HepG2 (cell line): Measurements from ENCODE around the gene HDGFL2. TPM values are rescaled to one million over a fixed set of nuclear protein-coding genes. Genes with fewer than 3 reads are reported as not detected.

ENCODE experiments used
- ATAC-seq: fragments of 200-7000 bp; cut with Tn5 transposase; 3 replicates; pipeline ENCODE4 v1.9.1; 2020; ENCODE audit warnings: mild to moderate bottlenecking, moderate library complexity
- BruUV-seq: library from RNA; stranded (reverse); fragments of 400-500 nt; replicated peaks from 2 replicates; lab custom pipeline; 2021; lab: Mats Ljungman, UMichigan
- CTCF ChIA-PET: fragments of 300-600 bp; formaldehyde crosslinking; extraction: SDS; loops from one replicate; lab custom pipeline; 2021; ENCODE audit warnings: low total read pairs, inconsistent platforms, low intra/inter-chr PET ratio; lab: Yijun Ruan, JAX
- POLR2A ChIA-PET: fragments of 350-600 bp; sonication (Branson Sonifier 250); formaldehyde crosslinking; loops from one replicate; lab custom pipeline; 2020; ENCODE audit warnings: antibody characterized with exemption, inconsistent platforms; lab: Yijun Ruan, JAX
- DNase-seq: peaks from one replicate; pipeline ENCODE4 v3.0.0-alpha.2; 2015; ENCODE audit warnings: low spot score
- FAIRE-seq: peaks from 3 replicates; lab custom pipeline; 2011; peaks lifted over from hg19 to GRCh38; lab: Jason Lieb, UNC
- H2AFZ ChIP-seq: one replicate; pipeline ENCODE4 v1.6.1; 2011; ENCODE audit warnings: low read length, inconsistent platforms
- H3K27ac ChIP-seq: fragments of 300-600 bp; 3 replicates; pipeline ENCODE4 v1.8.0; 2011; ENCODE audit warnings: mixed run types, mild to moderate bottlenecking, mixed read lengths, low read length, inconsistent platforms; ENCODE audit not compliant: insufficient read depth; ENCODE audit errors: extremely low read length
- H3K27me3 ChIP-seq, 2 experiments: fragments of 200-600 bp in 1 of 2; 2 replicates in 1 of 2; 3 replicates in 1 of 2; pipeline versions ENCODE4 v1.6.0 to v1.8.0; 2011; ENCODE audit warnings: low read length in 2 of 2, mild to moderate bottlenecking in 2 of 2, moderate library complexity in 2 of 2, inconsistent platforms in 1 of 2; ENCODE audit not compliant: insufficient read depth in 2 of 2, control insufficient read depth in 1 of 2
- H3K36me3 ChIP-seq, 2 experiments: fragments of 200-600 bp in 1 of 2; replicated peaks in 1 of 2; 2 replicates in 1 of 2; 3 replicates in 1 of 2; pipeline versions ENCODE4 v1.5.1 to v1.8.0; 2011; ENCODE audit warnings: low read length in 2 of 2, inconsistent platforms in 1 of 2; ENCODE audit not compliant: insufficient read depth in 2 of 2, control insufficient read depth in 1 of 2
- H3K4me1 ChIP-seq: 2 replicates; pipeline ENCODE4 v1.5.1; 2012; ENCODE audit warnings: low read length, inconsistent platforms; ENCODE audit not compliant: insufficient read depth
- H3K4me2 ChIP-seq: 2 replicates; pipeline ENCODE4 v1.6.0; 2011; ENCODE audit warnings: low read depth, low read length, inconsistent platforms
- H3K4me3 ChIP-seq, 3 experiments: fragments of 200-600 bp in 1 of 3; sonication (generic), shearing (Covaris generic) in 1 of 3; replicated peaks in 1 of 3; 2 replicates each; pipeline ENCODE4 v1.5.1; 2011 to 2016; ENCODE audit warnings: low read length in 3 of 3, inconsistent platforms in 2 of 3, low read depth in 2 of 3, mild to moderate bottlenecking in 2 of 3, control low read depth in 1 of 3, mixed read lengths in 1 of 3; ENCODE audit not compliant: insufficient read depth in 1 of 3
- H3K79me2 ChIP-seq: one replicate; pipeline ENCODE4 v1.6.1; 2011; ENCODE audit warnings: low read length, inconsistent platforms; ENCODE audit not compliant: insufficient read depth
- H3K9ac ChIP-seq: 2 replicates; pipeline ENCODE4 v1.6.0; 2011; ENCODE audit warnings: mild to moderate bottlenecking, low read depth, low read length, inconsistent platforms; ENCODE audit not compliant: insufficient read depth
- H3K9me3 ChIP-seq: 2 replicates; pipeline ENCODE4 v1.5.1; 2012; ENCODE audit warnings: mild to moderate bottlenecking, low read length
- H4K20me1 ChIP-seq: 2 replicates; pipeline ENCODE4 v1.6.0; 2011; ENCODE audit warnings: inconsistent platforms, mild to moderate bottlenecking, low read length, moderate library complexity; ENCODE audit not compliant: insufficient read depth
- ATF1 ChIP-seq: IDR thresholded peaks from 2 replicates; pipeline ENCODE4 v1.6.1; 2016; ENCODE audit warnings: mild to moderate bottlenecking, control low read depth
- BHLHE40 ChIP-seq: IDR thresholded peaks from 2 replicates; pipeline ENCODE4 v1.6.1; 2011; ENCODE audit warnings: low read length, improper control_type of control experiment
- FOXK1 ChIP-seq: sonication (generic); formaldehyde crosslinking; IDR thresholded peaks from 2 replicates; pipeline ENCODE4 v1.4.0; 2020; ENCODE audit warnings: low read depth, missing genetic modification reagents, borderline replicate concordance
- GABPB1 ChIP-seq: IDR thresholded peaks from 2 replicates; pipeline ENCODE4 v1.6.1; 2016; ENCODE audit warnings: mild to moderate bottlenecking, missing genetic modification reagents, moderate library complexity, missing compliant biosample characterization
- HDAC6 ChIP-seq: fragments of 200-600 bp; sonication (generic); IDR thresholded peaks from 2 replicates; pipeline ENCODE4 v1.7.0; 2017; ENCODE audit warnings: mild to moderate bottlenecking, antibody characterized with exemption, low read length, low read depth
- KDM5A ChIP-seq: fragments of 200-600 bp; sonication (generic); IDR thresholded peaks from 2 replicates; pipeline ENCODE4 v1.7.0; 2018; ENCODE audit warnings: antibody characterized with exemption, mild to moderate bottlenecking, low read length, borderline replicate concordance
- PAXIP1 ChIP-seq: sonication (generic); formaldehyde crosslinking; conservative IDR thresholded peaks from 2 replicates; pipeline ENCODE4 v1.4.0; 2020; ENCODE audit warnings: mild to moderate bottlenecking, missing genetic modification reagents, moderate library complexity
- PHF21A ChIP-seq: sonication (generic); formaldehyde crosslinking; IDR thresholded peaks from 2 replicates; pipeline ENCODE4 v1.5.0; 2020; ENCODE audit warnings: mild to moderate bottlenecking, missing genetic modification reagents
- POLR2G ChIP-seq: fragments of 200-400 bp; formaldehyde crosslinking; IDR thresholded peaks from 2 replicates; pipeline ENCODE4 v1.6.1; 2018; ENCODE audit warnings: mild to moderate bottlenecking, low read depth, low read length, moderate library complexity
- SNAI1 ChIP-seq: sonication (generic); formaldehyde crosslinking; IDR thresholded peaks from 2 replicates; pipeline ENCODE4 v1.5.0; 2020; ENCODE audit warnings: mild to moderate bottlenecking, missing genetic modification reagents, borderline replicate concordance
- TBX2 ChIP-seq: sonication (generic); formaldehyde crosslinking; IDR thresholded peaks from 2 replicates; pipeline ENCODE4 v1.5.0; 2020; ENCODE audit warnings: missing genetic modification reagents, mild to moderate bottlenecking, borderline replicate concordance
- YEATS2 ChIP-seq: sonication (generic); formaldehyde crosslinking; IDR thresholded peaks from 2 replicates; pipeline ENCODE4 v1.4.0; 2020; ENCODE audit warnings: missing genetic modification reagents, borderline replicate concordance
- ZNF3 ChIP-seq: IDR thresholded peaks from 2 replicates; pipeline ENCODE4 v1.7.0; 2017; ENCODE audit warnings: inconsistent platforms
- WGBS: methylation state at CpG from one replicate; pipeline ENCODE4 v1.1.6; 2017; ENCODE audit warnings: low lambda C conversion rate; 5-methylcytosine and 5-hydroxymethylcytosine counted together
- in situ Hi-C: cut with HindIII; loops from 2 replicates; pipeline ENCODE4 v1.10.0; 2017; ENCODE audit warnings: low pct_unique_long_range_greater_than_20kb; ENCODE audit not compliant: extremely low pct_ligation_motif_present
- intact Hi-C: fragments of 100-400 bp; cut with micrococcal nuclease; formaldehyde crosslinking; loops from one replicate; pipeline ENCODE4 v1.10.0; 2022; ENCODE audit not compliant: unreplicated experiment
- polyA plus RNA-seq, 8 experiments: library from polyadenylated mRNA; depleted of rRNA in 3 of 8; stranded (reverse) in 7 of 8; unstranded in 1 of 8; fragments of >200 nt; fragmentation: Illumina TruSeq in 4 of 8; extraction: Trizol in 4 of 8; gene quantifications; 2 replicates each; pipeline versions ENCODE4 v1.2.1 to v1.2.3, GENCODE V29; 2011 to 2016; ENCODE audit warnings: low read depth in 4 of 8, missing spikeins in 1 of 8, mixed read lengths in 1 of 8; ENCODE audit not compliant: insufficient read depth in 1 of 8
- total RNA-seq, 5 experiments: library from RNA; depleted of rRNA; stranded (reverse); fragments of >200 nt; fragmentation: Illumina TruSeq; extraction: Trizol; gene quantifications; 2 replicates each; pipeline ENCODE4 v1.2.3, GENCODE V29; 2016; ENCODE audit warnings: low read depth in 1 of 5
- TF ChIP-seq, protein P1 (sequence below): IDR thresholded peaks from 2 replicates; pipeline ENCODE4 v1.6.1; 2012; ENCODE audit warnings: low read length, improper control_type of control experiment

HDGFL2 gene
- total and polyA plus RNA-seq, 2 of the 13 experiments (the other 11 are each of a cell fraction or from before 2014, with no cell fraction given), result 20.0 to 51.1 TPM

- Histone ChIP-seq H3K27me3 (no peaks in the 10 kb centered on the region; a peak in 1 of 5 replicates), H3K4me1 (peaks cover 21% of the 10 kb centered on the region), H3K9ac (peak overlapping the region; percentile 78), H3K4me2 (peak overlapping the region; percentile 74), H3K4me3 (peak overlapping the region; percentile 59 to 72 (median 65)), H2AFZ (no peak overlapping the region), H4K20me1 (0 out of 2 replicates have a peak, but pooled peaks cover 4% of the 10 kb centered on the region), H3K9me3 (no peaks in the 10 kb centered on the region), H3K79me2 (peaks cover 22% of the 10 kb centered on the region), H3K36me3 (peaks cover 3 to 12% of the 10 kb centered on the region in 2 experiments; a peak in 3 of 5 replicates), H3K27ac (peak overlapping the region; percentile 88)
- peak; percentile 100 for FAIRE-seq
- intact Hi-C loops, result loop anchor here (5.0 kb wide), 1 partner anchor 66 kb away; the partner anchor contains the start of gene PLIN5
- in situ Hi-C loops, result no loop called here
- ChIA-PET CTCF (no interaction called here), POLR2A (interaction anchor here (0.8 to 2.6 kb wide), 25 partner anchors 9 to 413 kb away, joined by 3 to 37 read pairs (median 6); partner anchors contain the start of genes CHAF1A, LRG1, MPND and PLIN4)
- under 1% methylated on average over 33 of the region's 33 CpGs for WGBS
- BruUV-seq, result no TSS peak
- peak; percentile 92 for ATAC-seq
- DNase-seq, result peak; percentile 100
- TF ChIP-seq KDM5A (0 out of 2 replicates have a peak, but pooled peaks have one; percentile 31), PAXIP1 (CRISPR knock-in tag) (0 out of 2 replicates have a peak, but pooled peaks have one; percentile 8), POLR2G (peak; percentile 75; the same call in 1 of the 2 replicates), TBX2 (CRISPR knock-in tag) (peak; percentile 44; the same call in 1 of the 2 replicates), ATF1 (CRISPR knock-in tag) (peak; percentile 62), SNAI1 (CRISPR knock-in tag) (no peak), GABPB1 (CRISPR knock-in tag) (peak; percentile 93), PHF21A (peak; percentile 15), YEATS2 (CRISPR knock-in tag) (peak; percentile 59; the same call in 1 of the 2 replicates), ZNF3 (peak; percentile 66), HDAC6 (no peak), BHLHE40 (peak; percentile 81), FOXK1 (CRISPR knock-in tag) (peak; percentile 51; the same call in 1 of the 2 replicates)
- TF ChIP-seq, protein P1, sequence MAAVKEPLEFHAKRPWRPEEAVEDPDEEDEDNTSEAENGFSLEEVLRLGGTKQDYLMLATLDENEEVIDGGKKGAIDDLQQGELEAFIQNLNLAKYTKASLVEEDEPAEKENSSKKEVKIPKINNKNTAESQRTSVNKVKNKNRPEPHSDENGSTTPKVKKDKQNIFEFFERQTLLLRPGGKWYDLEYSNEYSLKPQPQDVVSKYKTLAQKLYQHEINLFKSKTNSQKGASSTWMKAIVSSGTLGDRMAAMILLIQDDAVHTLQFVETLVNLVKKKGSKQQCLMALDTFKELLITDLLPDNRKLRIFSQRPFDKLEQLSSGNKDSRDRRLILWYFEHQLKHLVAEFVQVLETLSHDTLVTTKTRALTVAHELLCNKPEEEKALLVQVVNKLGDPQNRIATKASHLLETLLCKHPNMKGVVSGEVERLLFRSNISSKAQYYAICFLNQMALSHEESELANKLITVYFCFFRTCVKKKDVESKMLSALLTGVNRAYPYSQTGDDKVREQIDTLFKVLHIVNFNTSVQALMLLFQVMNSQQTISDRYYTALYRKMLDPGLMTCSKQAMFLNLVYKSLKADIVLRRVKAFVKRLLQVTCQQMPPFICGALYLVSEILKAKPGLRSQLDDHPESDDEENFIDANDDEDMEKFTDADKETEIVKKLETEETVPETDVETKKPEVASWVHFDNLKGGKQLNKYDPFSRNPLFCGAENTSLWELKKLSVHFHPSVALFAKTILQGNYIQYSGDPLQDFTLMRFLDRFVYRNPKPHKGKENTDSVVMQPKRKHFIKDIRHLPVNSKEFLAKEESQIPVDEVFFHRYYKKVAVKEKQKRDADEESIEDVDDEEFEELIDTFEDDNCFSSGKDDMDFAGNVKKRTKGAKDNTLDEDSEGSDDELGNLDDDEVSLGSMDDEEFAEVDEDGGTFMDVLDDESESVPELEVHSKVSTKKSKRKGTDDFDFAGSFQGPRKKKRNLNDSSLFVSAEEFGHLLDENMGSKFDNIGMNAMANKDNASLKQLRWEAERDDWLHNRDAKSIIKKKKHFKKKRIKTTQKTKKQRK, result peak; percentile 84
Measured at GRCh38 chr19:4471403-4472173, 509 bp upstream of the HDGFL2 start.
